GOT3 (cell line): ENCODE data around the gene FAM25G.

Source experiments
- DNase-seq: peaks from one replicate; lab custom pipeline; 2025; ENCODE audit warnings: mixed read lengths; lab: John Stamatoyannopoulos, UW

The FAM25G gene

GRCh38 chr10:47449102-47449978, 42.2 kb downstream of the FAM25G start:
- no peak for DNase-seq

- DNase-seq: no peak
Observed at GRCh38 chr10:47447705-47448104, 43.8 kb downstream of the FAM25G start.

- DNase-seq: no peak
Observed at GRCh38 chr10:47447209-47447608, 44.3 kb downstream of the FAM25G start.

GRCh38 chr10:47445720-47446119, 45.8 kb downstream of the FAM25G start:
- DNase-seq: no peak

GRCh38 chr10:47444047-47444446, 47.5 kb downstream of the FAM25G start:
- DNase-seq: no peak

GRCh38 chr10:47443145-47443544, 48.4 kb downstream of the FAM25G start:
- DNase-seq: no peak

- DNase-seq: no peak
Observed at GRCh38 chr10:47442351-47442750, 49.1 kb downstream of the FAM25G start.

GRCh38 chr10:47441938-47442337, 49.6 kb downstream of the FAM25G start:
- no peak for DNase-seq

GRCh38 chr10:47440207-47440606, 51.3 kb downstream of the FAM25G start:
- no peak for DNase-seq

- no peak for DNase-seq
Observed at GRCh38 chr10:47438857-47439474, 52.5 kb downstream of the FAM25G start.
